Ramos (cell line): ENCODE data around the gene SEMA5B.

Experiments
- in situ Hi-C: fragments of 300-500 bp; cut with MboI; formaldehyde crosslinking; loops from one replicate; pipeline ENCODE4 v1.14.3; 2022; ENCODE audit warnings: low sequenced_read_pairs; ENCODE audit not compliant: unreplicated experiment

SEMA5B gene

GRCh38 chr3:122873741-122874515 lies 153.6 kb downstream of the SEMA5B start:
- in situ Hi-C loops = no loop called here

DNA sequence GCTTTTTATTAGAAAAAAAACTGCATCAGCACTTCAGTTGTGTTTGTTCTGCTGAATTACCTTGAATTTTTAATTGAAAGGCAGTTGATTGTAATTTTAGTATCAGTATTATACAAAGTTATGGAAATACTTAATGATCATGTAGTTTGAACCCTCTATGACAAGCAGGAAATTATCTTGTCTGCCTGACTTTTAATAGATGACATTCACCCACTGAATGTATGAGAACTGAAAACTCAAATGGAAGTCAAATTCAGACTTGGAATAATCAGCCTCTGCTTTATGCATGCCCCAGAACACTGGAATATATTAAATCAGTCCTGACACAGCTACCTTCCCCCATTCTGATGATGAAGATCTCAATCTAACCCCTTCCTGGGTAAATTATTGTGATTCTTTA lies 159.2 kb downstream of the SEMA5B start:
- in situ Hi-C loops = no loop called here

DNA sequence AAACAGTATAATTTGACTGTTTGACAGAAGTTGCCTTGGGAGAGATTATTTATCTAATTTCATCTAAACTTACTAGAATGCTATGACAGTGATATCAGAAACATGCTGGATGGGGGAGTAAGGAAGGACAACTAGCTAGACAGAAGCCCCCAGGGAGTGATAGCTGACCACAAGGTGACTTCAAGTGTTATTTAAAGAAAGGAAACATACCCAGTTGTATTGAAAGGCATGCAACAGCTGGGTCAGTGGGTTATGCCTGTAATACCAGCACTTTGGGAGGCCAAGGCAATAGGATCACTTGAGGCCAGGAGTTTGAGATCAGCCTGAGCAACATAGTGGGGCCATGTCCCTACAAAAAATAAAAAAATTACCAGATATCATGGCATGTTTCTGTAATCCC lies 163.1 kb downstream of the SEMA5B start:
- in situ Hi-C loops = no loop called here

- in situ Hi-C loops = no loop called here
Observed at GRCh38 chr3:122862381-122862780, 165.2 kb downstream of the SEMA5B start.
